SK-N-SH treated with all-trans-retinoic acid at 6 μM for 48 hours (cell line): Measurements from ENCODE around the gene RNFT2.

ENCODE experiments used
- ARNTL ChIP-seq: fragments of 450-650 bp; formaldehyde crosslinking; IDR thresholded peaks from 2 replicates; pipeline ENCODE4 v1.5.0; 2020; ENCODE audit warnings: low read depth, mild to moderate bottlenecking, moderate library complexity, borderline replicate concordance
- CREB5 ChIP-seq: fragments of 250-450 bp; sonication (Bioruptor Pico); IDR thresholded peaks from 2 replicates; pipeline ENCODE4 v1.5.1; 2020; ENCODE audit warnings: low read depth, mild to moderate bottlenecking, moderate library complexity
- ESRRG ChIP-seq: fragments of 250-450 bp; sonication (Bioruptor Pico); IDR thresholded peaks from 2 replicates; pipeline ENCODE4 v1.6.1; 2021; ENCODE audit warnings: mild to moderate bottlenecking
- GLIS3 ChIP-seq: fragments of 250-450 bp; sonication (Bioruptor Pico); IDR thresholded peaks from 2 replicates; pipeline ENCODE4 v1.5.0; 2020; ENCODE audit warnings: mild to moderate bottlenecking, moderate library complexity
- ISL1 ChIP-seq: fragments of 250-450 bp; sonication (Bioruptor Pico); IDR thresholded peaks from 2 replicates; pipeline ENCODE4 v2.1.2; 2022; ENCODE audit warnings: mild to moderate bottlenecking, moderate library complexity
- OSR1 ChIP-seq: fragments of 250-450 bp; sonication (Bioruptor Pico); IDR thresholded peaks from 2 replicates; pipeline ENCODE4 v1.8.0; 2022; ENCODE audit warnings: moderate library complexity, mild to moderate bottlenecking, inconsistent platforms
- PATZ1 ChIP-seq: fragments of 250-450 bp; sonication (Bioruptor Pico); IDR thresholded peaks from 2 replicates; pipeline ENCODE4 v1.8.0; 2020; ENCODE audit warnings: mild to moderate bottlenecking, moderate library complexity, borderline replicate concordance
- TOX ChIP-seq: fragments of 250-450 bp; sonication (Bioruptor Pico); IDR thresholded peaks from 2 replicates; pipeline ENCODE4 v1.8.0; 2021; ENCODE audit warnings: mild to moderate bottlenecking, moderate library complexity, borderline replicate concordance
- ZFP3 ChIP-seq: fragments of 250-450 bp; sonication (Bioruptor Pico); IDR thresholded peaks from 2 replicates; pipeline ENCODE4 v1.5.0; 2020; ENCODE audit warnings: mild to moderate bottlenecking, moderate library complexity
- ZNF70 ChIP-seq: fragments of 450-650 bp; formaldehyde crosslinking; IDR thresholded peaks from 2 replicates; pipeline ENCODE4 v1.5.0; 2020; ENCODE audit warnings: mild to moderate bottlenecking, moderate library complexity

- TF ChIP-seq GLIS3 (no peak), ZFP3 (CRISPR knock-in tag) (no peak), PATZ1 (CRISPR knock-in tag) (no peak), TOX (CRISPR knock-in tag) (no peak), ISL1 (CRISPR knock-in tag) (no peak), ZNF70 (CRISPR knock-in tag) (no peak), ESRRG (no peak), CREB5 (CRISPR knock-in tag) (no peak), OSR1 (CRISPR knock-in tag) (no peak), ARNTL (CRISPR knock-in tag) (no peak)
These were observed 83.2 kb downstream of the RNFT2 start for GRCh38 chr12:116821291-116821690.
